ENCODE results near the gene SNX5.

DNA sequence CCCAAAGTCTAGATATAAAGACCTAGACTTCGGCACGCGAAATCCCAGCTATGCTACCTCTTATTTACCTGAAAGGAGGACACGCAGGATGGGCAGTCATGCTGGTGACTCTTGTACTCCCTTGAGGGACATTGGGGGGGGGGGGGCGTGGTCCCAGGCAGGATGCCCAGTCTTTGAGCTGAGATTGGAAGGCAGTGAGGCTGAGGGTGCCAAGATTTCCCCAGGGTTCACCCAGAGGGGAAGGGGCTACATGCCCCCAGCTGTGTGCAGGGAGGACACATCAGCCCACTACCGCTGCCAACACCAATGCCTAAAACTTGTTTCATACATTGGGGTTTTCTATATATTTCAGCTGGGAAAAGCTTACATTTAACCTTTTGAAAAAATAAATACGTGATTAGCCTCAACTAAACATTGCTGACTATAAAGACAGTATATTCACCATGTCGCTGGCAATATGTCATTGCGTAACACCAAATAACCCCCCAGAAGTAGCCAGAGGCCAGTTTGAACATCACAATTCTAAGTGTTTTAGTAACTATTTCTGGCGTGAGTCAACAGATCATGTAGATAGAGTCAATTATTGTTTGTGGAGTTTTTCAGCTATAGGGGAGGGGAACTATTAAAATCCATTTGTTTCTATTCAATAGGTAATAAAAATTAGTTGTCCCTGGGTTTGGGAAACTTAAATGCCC is 21.8 kb upstream of the SNX5 start:
- no peak for TF ChIP-seq POLR2AphosphoS5 (IDR thresholded peaks at IDR 0.05)
- TF ChIP-seq, protein P1, sequence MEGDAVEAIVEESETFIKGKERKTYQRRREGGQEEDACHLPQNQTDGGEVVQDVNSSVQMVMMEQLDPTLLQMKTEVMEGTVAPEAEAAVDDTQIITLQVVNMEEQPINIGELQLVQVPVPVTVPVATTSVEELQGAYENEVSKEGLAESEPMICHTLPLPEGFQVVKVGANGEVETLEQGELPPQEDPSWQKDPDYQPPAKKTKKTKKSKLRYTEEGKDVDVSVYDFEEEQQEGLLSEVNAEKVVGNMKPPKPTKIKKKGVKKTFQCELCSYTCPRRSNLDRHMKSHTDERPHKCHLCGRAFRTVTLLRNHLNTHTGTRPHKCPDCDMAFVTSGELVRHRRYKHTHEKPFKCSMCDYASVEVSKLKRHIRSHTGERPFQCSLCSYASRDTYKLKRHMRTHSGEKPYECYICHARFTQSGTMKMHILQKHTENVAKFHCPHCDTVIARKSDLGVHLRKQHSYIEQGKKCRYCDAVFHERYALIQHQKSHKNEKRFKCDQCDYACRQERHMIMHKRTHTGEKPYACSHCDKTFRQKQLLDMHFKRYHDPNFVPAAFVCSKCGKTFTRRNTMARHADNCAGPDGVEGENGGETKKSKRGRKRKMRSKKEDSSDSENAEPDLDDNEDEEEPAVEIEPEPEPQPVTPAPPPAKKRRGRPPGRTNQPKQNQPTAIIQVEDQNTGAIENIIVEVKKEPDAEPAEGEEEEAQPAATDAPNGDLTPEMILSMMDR (IDR thresholded peaks at IDR 0.05): no peak
- TF ChIP-seq POLR2A (IDR thresholded peaks at IDR 0.05): no peak
- TF ChIP-seq EP300 (IDR thresholded peaks at IDR 0.05): no peak

All from suprapubic skin (tissue), 4 donors.